ENCODE data around the gene ZNF211. TPM values are rescaled to one million over a fixed set of nuclear protein-coding genes. Genes with fewer than 3 reads are reported as not detected.

The ZNF211 gene
- total RNA-seq, 3 donors from 2014 or later (not counting 1 experiment from before 2014, with no cell fraction given) = 33.7 to 47.0 (median 36.9) TPM

DNA sequence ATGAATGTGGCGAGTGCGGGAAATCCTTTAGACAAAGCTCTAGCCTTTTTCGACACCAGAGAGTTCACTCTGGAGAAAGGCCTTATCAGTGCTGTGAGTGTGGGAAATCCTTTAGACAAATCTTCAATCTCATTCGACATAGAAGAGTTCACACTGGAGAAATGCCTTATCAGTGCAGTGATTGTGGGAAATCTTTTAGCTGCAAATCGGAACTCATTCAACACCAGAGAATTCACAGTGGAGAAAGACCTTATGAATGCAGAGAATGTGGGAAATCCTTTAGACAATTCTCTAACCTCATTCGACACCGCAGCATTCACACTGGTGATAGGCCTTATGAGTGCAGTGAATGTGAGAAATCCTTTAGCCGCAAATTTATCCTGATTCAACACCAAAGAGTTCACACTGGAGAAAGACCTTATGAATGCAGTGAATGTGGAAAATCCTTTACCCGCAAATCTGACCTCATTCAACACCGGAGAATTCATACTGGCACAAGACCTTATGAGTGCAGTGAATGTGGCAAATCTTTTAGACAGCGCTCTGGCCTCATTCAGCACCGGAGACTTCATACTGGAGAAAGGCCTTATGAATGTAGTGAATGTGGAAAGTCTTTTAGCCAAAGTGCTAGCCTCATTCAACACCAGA, 54.5 kb downstream of the ZNF211 start:
- no peak for DNase-seq
- no peak overlapping the region for H3K4me3 Mint-ChIP-seq
- no peak for TF ChIP-seq CTCF (IDR thresholded peaks at IDR 0.05)

DNA sequence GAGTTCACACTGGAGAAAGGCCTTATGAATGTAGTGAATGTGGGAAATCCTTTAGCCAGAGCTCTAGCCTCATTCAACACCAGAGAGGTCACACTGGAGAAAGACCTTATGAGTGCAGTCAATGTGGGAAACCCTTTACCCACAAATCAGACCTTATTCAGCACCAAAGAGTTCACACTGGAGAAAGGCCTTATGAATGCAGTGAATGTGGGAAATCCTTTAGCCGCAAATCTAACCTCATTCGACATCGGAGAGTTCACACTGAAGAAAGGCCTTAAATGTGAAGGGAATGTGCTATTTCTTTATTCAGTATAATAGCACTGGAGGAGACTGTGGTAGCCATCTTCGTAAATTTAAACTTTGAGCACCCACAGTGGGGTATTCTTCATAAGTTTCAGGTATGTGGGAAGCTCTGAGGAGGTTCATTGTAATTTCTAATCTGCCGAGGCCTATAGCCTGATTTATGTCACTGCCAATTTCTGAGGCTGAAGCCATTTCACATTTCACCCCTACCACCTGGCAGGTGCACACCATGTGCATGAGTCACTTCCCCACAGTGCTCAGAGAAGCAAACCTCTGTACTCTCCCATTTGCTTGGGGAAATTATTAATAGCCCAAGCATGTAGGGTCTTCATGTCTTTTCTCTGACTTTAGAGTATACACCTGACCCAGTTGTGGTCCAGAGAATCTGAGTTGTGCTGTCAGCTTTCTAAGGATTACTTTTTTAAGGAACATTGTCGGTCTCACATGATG, 55.2 kb downstream of the ZNF211 start:
- Mint-ChIP-seq H3K27ac (no peak overlapping the region), H3K4me1 (peaks cover 12 to 20% of the 10 kb centered on the region in 2 donors), H3K4me3 (no peak overlapping the region), H3K36me3 (peaks cover 54% of the 10 kb centered on the region), H3K9me3 (peaks cover 18 to 29% of the 10 kb centered on the region in 2 donors), H3K27me3 (ENCODE audit: low read depth in 2 of 2) (no peaks in the 10 kb centered on the region)
- Histone ChIP-seq H3K4me1 (ENCODE audit: control insufficient read depth, insufficient read depth, low read length) (peaks cover 5% of the 10 kb centered on the region), H3K27ac (ENCODE audit: low read length) (no peak overlapping the region), H3K4me3 (ENCODE audit: low read length) (no peak overlapping the region), H3K9me3 (ENCODE audit: control insufficient read depth, insufficient read depth, low read length) (peaks cover 78% of the 10 kb centered on the region), H3K27me3 (ENCODE audit: control insufficient read depth, insufficient read depth, low read length) (no peaks in the 10 kb centered on the region), H3K36me3 (ENCODE audit: control insufficient read depth, insufficient read depth, low read length) (peaks cover 26% of the 10 kb centered on the region)
- intact Hi-C loops (cut with micrococcal nuclease) = loop anchor here (10.0 kb wide), 1 partner anchor 53 kb away; the partner anchor contains the start of gene ZNF211
- 100% methylated on average over 6 of the region's 6 CpGs for whole genome bisulfite sequencing (ENCODE audit: insufficient coverage)
- no peak for DNase-seq
- TF ChIP-seq CTCF (IDR thresholded peaks at IDR 0.05) = no peak
- no peak for ATAC-seq

More for the DNA sequence above, 54.5 kb downstream of the ZNF211 start:
- H3K36me3 ChIP-seq (ENCODE audit: control insufficient read depth, insufficient read depth, low read length) = peaks cover 26% of the 10 kb centered on the region
- Mint-ChIP-seq H3K27me3 (ENCODE audit: low read depth in 2 of 2) (no peaks in the 10 kb centered on the region), H3K9me3 (peaks cover 23 to 35% of the 10 kb centered on the region in 2 donors), H3K27ac (no peak overlapping the region), H3K4me1 (peaks cover 19 to 27% of the 10 kb centered on the region in 2 donors), H3K36me3 (peaks cover 61% of the 10 kb centered on the region)
- no peaks in the 10 kb centered on the region for H3K27me3 ChIP-seq (ENCODE audit: control insufficient read depth, insufficient read depth, low read length)
- no peak for ATAC-seq
- intact Hi-C loops (cut with micrococcal nuclease) = loop anchor here (10.0 kb wide), 1 partner anchor 53 kb away; the partner anchor contains the start of gene ZNF211
- H3K27ac ChIP-seq (ENCODE audit: low read length) = no peak overlapping the region
- H3K4me1 ChIP-seq (ENCODE audit: control insufficient read depth, insufficient read depth, low read length) = peaks cover 12% of the 10 kb centered on the region
- no peak overlapping the region for H3K4me3 ChIP-seq (ENCODE audit: low read length)
- H3K9me3 ChIP-seq (ENCODE audit: control insufficient read depth, insufficient read depth, low read length) = peaks cover 78% of the 10 kb centered on the region
- 99% methylated on average over 8 of the region's 12 CpGs for WGBS (ENCODE audit: insufficient coverage)

DNA sequence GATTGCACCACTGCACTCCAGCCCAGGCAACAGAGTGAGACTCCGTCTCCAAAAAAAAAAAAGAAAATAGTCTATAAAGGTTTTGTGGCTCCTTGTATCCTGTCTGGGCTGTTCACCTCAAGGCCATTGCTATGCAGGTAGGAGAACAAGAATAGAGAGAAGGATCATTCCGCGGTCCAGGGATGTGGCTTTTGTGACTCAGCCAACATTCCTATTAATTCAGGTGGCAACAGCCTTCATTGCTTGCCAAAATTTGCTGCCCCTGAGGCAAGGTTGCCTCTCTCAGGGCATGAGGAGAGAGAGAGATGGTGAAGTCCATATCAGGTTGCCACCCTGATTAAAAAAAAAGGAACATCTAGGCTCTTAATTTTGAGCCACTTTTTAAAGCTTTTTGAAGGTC, 56.8 kb downstream of the ZNF211 start:
- no peaks in the 10 kb centered on the region for H3K27me3 Mint-ChIP-seq (ENCODE audit: low read depth in 2 of 2)
- no peak overlapping the region for H3K4me3 Mint-ChIP-seq
- TF ChIP-seq CTCF (IDR thresholded peaks at IDR 0.05) = no peak
- peaks cover 0 to 9% of the 10 kb centered on the region in 2 donors for H3K4me1 Mint-ChIP-seq
- peaks cover 53% of the 10 kb centered on the region for H3K36me3 Mint-ChIP-seq
- Histone ChIP-seq H3K27ac (ENCODE audit: low read length) (no peak overlapping the region), H3K27me3 (ENCODE audit: control insufficient read depth, insufficient read depth, low read length) (no peaks in the 10 kb centered on the region), H3K36me3 (ENCODE audit: control insufficient read depth, insufficient read depth, low read length) (peaks cover 19% of the 10 kb centered on the region), H3K9me3 (ENCODE audit: control insufficient read depth, insufficient read depth, low read length) (peaks cover 79% of the 10 kb centered on the region), H3K4me1 (ENCODE audit: control insufficient read depth, insufficient read depth, low read length) (no peaks in the 10 kb centered on the region), H3K4me3 (ENCODE audit: low read length) (no peak overlapping the region)
- no peak for DNase-seq
- no peak overlapping the region for H3K27ac Mint-ChIP-seq
- intact Hi-C loops (cut with micrococcal nuclease) = loop anchor here (10.0 kb wide), 1 partner anchor 55 kb away; the partner anchor contains the start of gene ZNF211
- ATAC-seq = no peak
- peaks cover 16% of the 10 kb centered on the region in 2 donors for H3K9me3 Mint-ChIP-seq
- 98% methylated on average over 3 of the region's 3 CpGs for WGBS (ENCODE audit: insufficient coverage)

Other genes starting within 250 kb of the ZNF211 start
- gene ZNF548, start 243.3 kb upstream of the ZNF211 start, total RNA-seq = 100 to 1,000 TPM in 1 of 3 donors, 10 to 100 TPM in 2; 75.5 to 104 (median 96.9) TPM
- 10 to 100 TPM; 13.0 to 15.0 (median 13.3) TPM for gene ZNF17, start 222.0 kb upstream of the ZNF211 start, total RNA-seq
- gene ZNF749, start 197.8 kb upstream of the ZNF211 start, total RNA-seq = 1 to 10 TPM; 7.0 to 9.8 (median 7.8) TPM
- under 1 TPM in 1 of 3 donors, not detected in 2; 0.40 TPM for gene VN1R1, start 176.0 kb upstream of the ZNF211 start, total RNA-seq
- 1 to 10 TPM; 1.3 to 3.5 (median 1.4) TPM for gene ZNF772, start 155.6 kb upstream of the ZNF211 start, total RNA-seq
- 10 to 100 TPM in 1 of 3 donors, 1 to 10 TPM in 2; 5.9 to 11.3 (median 8.5) TPM for gene ZNF419, start 145.4 kb upstream of the ZNF211 start, total RNA-seq
- 10 to 100 TPM in 2 of 3 donors, 1 to 10 TPM in 1; 4.3 to 10.2 (median 10.2) TPM for gene ZNF773, start 133.2 kb upstream of the ZNF211 start, total RNA-seq
- gene ZNF549, start 105.8 kb upstream of the ZNF211 start, total RNA-seq = 10 to 100 TPM in 1 of 3 donors, 1 to 10 TPM in 2; 7.1 to 12.1 (median 8.6) TPM
- gene ZNF550, start 73.3 kb upstream of the ZNF211 start, total RNA-seq = 10 to 100 TPM; 11.2 to 12.5 (median 12.1) TPM
- gene ZNF416, start 54.3 kb upstream of the ZNF211 start, total RNA-seq = 1 to 10 TPM; 1.7 to 5.3 (median 3.3) TPM
- gene ZIK1, start 49.0 kb upstream of the ZNF211 start, total RNA-seq = 1 to 10 TPM; 2.7 to 8.2 (median 6.5) TPM
- 1 to 10 TPM; 5.1 to 8.0 (median 5.6) TPM for gene ZNF530, start 33.3 kb upstream of the ZNF211 start, total RNA-seq
- 10 to 100 TPM; 18.5 to 22.0 (median 20.5) TPM for gene ZNF134, start 18.9 kb upstream of the ZNF211 start, total RNA-seq
- gene ZSCAN4, start 35.8 kb downstream of the ZNF211 start, total RNA-seq = not detected
- gene ZNF551, start 48.8 kb downstream of the ZNF211 start, total RNA-seq = 10 to 100 TPM in 1 of 3 donors, 1 to 10 TPM in 2; 5.6 to 12.9 (median 7.9) TPM
- gene ZNF154, start 76.0 kb downstream of the ZNF211 start, total RNA-seq = 10 to 100 TPM in 1 of 3 donors, 1 to 10 TPM in 2; 4.2 to 21.6 (median 9.5) TPM
- 10 to 100 TPM; 11.1 to 12.9 (median 11.9) TPM for gene ZNF671, start 94.5 kb downstream of the ZNF211 start, total RNA-seq
- gene ZNF776, start 113.6 kb downstream of the ZNF211 start, total RNA-seq = 10 to 100 TPM; 10.5 to 19.2 (median 18.7) TPM
- gene ZNF586, start 136.5 kb downstream of the ZNF211 start, total RNA-seq = 10 to 100 TPM; 24.0 to 33.3 (median 28.2) TPM
- 10 to 100 TPM; 13.0 to 14.5 (median 14.3) TPM for gene ZNF552, start 181.7 kb downstream of the ZNF211 start, total RNA-seq
- 10 to 100 TPM; 23.4 to 25.7 (median 23.9) TPM for gene ZNF587B, start 197.1 kb downstream of the ZNF211 start, total RNA-seq
- 10 to 100 TPM; 54.9 to 58.9 (median 55.1) TPM for gene ZNF587, start 216.7 kb downstream of the ZNF211 start, total RNA-seq